ENCODE results near the gene FBXW12. TPM values are rescaled to one million over a fixed set of nuclear protein-coding genes. Genes with fewer than 3 reads are reported as not detected.
A peak's percentile ranks its signal among the peaks of the same experiment; 100 is the strongest.
"Not testable (repeated sequence)": the region's sequence is repeated elsewhere in the genome, so short reads cannot be mapped to it uniquely, and the experiment has no call there.

The FBXW12 gene
- total RNA-seq, 1 donor from 2014 or later = not detected

DNA sequence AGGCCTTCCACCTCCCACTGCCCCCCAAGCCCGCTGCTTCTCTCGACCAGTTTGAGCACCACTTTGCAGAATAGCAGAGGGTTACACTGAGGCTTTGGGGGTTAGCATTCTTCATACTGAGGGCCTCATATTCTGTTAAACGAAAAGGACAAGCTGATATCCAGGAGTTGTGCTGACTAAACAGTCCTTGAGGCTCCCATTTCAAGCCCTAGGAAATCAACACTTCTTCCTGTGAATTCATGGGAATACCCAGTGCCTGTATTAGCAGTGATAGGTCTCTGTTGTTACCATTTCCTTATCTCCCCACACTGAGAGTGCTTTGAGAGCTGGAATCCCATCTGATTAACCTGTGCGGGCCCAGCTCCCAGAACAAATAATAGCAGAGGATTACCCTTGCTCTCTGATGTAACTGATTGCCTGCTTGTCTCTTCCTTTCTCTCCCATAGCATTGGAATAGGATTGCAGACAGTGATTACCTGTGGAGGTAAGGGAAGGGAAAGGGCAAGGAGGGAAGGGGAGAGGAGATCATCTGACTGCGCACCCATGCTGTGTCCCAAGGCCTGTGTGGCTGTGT lies 930 bp downstream of the FBXW12 start:
- no peak for DNase-seq (ENCODE audit: low read depth in 2 of 2)

GRCh38 chr3:48387634-48388033 lies 15.6 kb downstream of the FBXW12 start:
- no peak for DNase-seq (ENCODE audit: low read depth in 2 of 2)

DNA sequence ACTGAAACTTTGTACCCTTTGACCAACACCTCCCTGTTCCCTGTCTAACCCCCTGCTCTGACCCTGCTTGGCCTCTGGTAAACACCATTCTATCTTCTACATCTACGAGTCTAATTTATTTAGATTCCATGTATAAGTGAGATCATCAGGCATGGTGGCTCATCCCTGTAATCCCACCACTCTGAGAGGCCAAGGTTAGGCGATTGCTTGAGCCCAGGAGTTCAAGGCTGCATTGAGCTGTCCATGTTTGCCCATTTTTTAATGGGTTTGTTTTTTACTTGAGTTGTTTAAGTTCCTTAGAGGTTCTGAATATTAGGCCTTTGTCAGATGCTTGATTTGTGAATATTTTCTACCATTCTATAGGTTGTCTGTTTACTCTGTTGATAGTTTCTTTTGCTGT lies 16.9 kb downstream of the FBXW12 start:
- DNase-seq (ENCODE audit: low read depth in 2 of 2) = no peak

DNA sequence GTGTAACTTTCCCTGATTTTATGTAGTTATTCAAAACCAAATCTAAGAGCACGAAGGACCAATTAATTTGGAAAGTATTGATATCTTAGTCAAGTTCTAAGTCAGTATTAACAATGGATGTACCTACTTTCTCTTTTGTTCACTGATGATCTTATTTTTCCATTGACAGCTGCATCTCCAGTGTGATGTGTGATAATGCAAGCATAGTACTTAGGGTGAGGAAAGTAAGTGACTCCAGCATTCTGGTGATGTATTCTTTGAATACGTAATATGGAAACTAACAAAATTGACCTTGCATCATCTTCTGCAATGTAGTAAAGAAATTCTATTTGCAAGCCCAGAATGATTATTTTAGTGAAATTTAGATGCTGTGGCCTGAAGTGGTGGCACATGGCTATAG lies 22.4 kb downstream of the FBXW12 start:
- no peak for DNase-seq (ENCODE audit: low read depth in 2 of 2)

- DNase-seq (ENCODE audit: low read depth in 2 of 2) = no peak
Measured at GRCh38 chr3:48395714-48396113, 23.7 kb downstream of the FBXW12 start.

GRCh38 chr3:48397767-48398681 lies 26.0 kb downstream of the FBXW12 start:
- no peak for DNase-seq (ENCODE audit: low read depth in 2 of 2)

DNA sequence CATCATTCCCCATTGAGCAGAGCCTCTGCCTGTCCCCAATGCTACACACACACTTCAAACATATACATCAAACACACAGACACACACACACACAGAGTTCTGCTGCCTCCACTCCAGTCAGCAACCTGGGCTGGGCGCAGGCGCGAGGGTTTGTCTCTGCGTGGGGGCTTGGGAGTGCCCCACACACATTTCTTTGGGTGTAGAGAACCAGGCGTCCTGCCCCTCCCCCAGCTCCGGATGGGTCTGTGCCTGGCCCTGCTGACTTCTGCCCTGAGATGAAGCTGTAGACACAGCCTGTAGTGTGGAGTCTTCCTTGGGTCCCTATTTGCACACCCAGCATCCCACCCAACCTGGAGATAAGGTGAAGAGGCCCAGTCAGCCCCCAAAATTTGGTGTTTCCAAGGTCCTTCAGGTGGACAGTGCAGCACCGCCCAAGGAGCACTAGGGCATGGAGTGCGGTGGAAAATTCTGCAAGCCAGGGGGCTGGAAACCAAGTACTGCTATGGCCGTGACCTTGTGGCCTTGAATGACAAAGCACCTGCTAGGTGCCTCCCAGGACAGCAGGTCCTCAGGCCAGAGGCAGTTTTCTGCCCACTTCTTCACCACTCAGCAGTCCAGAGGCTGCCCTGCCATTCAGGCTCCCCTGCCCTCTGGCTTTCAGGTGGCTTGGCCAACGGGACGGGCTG lies 26.8 kb downstream of the FBXW12 start:
- DNase-seq (ENCODE audit: low read depth in 2 of 2) = no peak

DNA sequence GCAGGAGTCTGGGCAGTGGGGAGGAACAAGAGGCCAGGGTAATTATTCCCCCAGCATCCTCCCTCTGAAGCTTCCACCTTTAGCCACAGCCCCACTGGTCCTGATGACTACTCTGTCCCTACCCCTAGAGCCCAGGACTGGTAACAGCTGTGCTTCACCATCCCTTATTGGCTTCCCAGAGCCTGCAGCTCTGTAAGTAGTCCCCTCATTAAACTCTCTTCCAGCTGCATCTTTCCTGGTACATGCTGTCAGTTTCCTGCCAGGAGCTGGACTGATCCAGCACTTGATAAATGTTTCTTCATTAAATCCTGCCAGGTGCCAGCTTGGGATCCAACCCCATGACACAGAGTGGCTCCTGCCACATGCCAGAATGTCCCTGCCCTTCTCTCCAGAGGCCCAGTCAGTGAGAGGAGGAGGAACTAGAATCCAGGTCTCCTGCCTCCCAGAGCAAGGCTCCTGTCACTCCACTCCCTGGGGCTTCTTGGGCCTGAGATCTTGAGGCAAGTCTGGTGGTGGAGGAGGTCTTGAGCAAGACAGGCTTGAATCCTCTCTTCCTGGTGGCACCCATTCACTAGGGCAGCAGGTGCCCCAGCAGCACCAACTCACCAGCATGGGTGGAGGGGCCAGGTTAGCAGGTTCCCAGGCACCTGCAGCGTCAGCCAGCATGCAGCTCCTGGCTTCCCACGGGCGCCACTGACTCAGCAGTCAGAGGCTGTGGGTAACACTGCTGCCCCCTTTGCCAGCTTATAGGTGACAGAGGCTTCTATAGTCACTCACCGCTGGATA lies 27.6 kb downstream of the FBXW12 start:
- no peak for DNase-seq (ENCODE audit: low read depth in 2 of 2)

DNA sequence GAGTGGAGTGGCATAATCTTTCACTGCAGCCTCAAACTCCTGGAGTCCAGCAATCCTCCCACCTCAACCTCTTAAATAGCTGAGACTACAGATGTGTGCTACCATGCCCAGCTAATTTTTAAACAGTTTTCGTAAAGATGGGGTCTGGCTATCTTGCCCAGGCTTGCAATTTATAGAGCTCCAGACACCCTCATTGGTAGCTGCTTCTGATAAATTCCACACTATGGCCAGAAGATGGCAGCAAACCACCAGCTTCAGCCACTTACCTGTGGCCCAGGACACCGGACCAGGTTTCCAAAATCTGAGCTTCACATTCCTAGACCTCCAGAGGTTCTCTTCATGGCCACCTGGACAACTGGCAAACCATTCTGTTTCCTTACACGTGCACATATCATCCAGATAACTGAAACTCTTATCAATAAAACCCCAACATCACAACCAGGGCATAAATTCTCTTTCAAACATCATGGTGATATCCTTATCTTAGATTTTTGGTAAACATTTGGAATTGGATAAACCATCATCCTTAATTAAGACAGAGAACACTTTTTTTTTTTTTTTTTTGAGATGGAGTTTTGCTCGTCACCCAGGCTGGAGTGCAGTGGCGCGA lies 28.9 kb downstream of the FBXW12 start:
- peak; percentile 61 to 79 for DNase-seq (ENCODE audit: low read depth in 2 of 2)

- not testable (repeated sequence) for DNase-seq (ENCODE audit: low read depth in 2 of 2)
Measured at GRCh38 chr3:48401434-48401901, 29.4 kb downstream of the FBXW12 start.

DNA sequence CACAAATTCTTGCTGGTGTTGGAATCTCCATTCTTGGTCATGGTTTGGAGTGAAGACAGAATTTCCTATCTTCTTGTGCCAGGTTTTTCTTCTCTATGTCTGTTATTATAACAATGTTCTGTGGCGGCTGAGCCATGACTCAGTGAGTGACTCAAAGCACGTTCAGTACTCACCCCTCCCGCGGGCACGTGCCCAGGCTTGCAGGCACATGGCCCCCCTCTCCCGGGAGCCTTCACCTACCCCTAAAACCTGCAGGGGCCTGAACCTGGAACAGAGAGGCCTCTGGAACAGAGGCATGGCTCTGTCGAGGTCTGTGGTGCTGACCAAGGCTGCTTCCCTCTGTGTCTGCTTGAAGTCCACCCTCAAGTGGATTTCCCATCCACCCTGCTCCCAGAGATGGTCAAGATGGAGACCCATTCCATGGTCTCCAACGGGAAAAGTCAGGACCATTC lies 30.3 kb downstream of the FBXW12 start:
- peak; percentile 85 for DNase-seq (ENCODE audit: low read depth in 2 of 2)

- no peak for DNase-seq (ENCODE audit: low read depth in 2 of 2)
Measured at GRCh38 chr3:48402907-48403306, 30.9 kb downstream of the FBXW12 start.

DNA sequence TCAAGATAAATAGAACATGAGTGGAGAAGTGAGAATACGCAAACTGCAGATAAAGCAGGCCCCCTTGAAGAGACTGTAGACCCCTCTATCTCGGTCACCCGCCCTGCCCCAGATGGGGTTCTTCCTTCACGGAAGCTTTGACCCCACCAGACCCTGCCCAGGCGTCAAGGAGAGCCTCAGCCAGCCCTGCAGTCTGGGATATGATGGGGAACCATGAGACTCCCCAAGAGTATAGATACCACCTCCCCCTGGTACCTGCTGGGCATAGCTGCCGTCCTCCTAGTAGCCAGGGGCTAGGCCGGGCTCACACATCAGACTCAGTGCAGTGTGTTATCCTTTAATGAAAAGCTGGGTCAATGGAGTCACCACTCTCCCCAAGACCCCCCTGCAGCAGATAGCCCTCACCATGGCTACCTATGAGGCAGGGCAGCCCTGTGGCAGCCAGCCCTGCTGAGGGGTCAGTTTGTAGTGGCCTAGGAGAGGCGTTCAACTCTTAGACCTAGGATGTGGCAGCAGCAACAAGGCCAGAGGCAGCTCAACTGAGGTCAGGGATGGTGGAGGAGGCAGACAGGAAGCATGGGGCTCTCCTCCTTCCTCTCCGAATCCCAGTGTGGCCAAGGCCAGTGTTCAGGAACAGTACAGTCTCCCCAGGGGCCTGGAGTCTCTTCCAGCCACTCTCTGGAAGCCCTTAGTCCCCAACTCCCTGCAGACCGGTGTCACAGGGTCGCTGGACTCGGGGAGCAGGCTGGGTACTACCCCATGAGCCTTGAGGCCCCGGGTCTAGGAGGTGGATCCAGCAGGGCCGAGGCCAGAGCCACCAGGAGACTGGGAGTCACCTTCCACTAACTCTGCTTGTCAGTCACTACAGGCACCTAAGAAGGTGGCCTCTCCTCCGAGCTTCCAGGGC lies 31.8 kb downstream of the FBXW12 start:
- DNase-seq (ENCODE audit: low read depth in 2 of 2) = no peak

- no peak for DNase-seq (ENCODE audit: low read depth in 2 of 2)
Measured at GRCh38 chr3:48404440-48405342, 32.7 kb downstream of the FBXW12 start.

GRCh38 chr3:48405343-48405881 lies 33.4 kb downstream of the FBXW12 start:
- no peak for DNase-seq (ENCODE audit: low read depth in 2 of 2)

DNA sequence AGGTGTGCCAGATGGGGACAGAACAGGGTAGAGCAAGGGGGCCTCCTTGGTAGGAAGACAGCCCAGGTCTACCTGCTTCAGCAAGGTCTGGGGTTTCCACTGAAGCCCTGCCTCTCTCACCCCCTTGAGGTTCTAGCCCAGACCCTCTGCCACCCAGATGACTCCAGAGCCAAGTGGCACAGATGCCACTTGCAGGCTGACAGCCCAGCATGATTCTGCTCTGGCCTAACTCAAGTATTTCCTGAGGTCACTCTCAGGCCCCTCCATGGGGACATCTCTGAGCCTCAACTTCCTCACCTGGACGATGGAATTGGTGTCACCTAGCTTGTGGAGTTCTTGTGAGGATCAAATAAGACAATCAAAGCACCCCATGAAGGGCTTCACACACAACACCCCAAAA lies 34.0 kb downstream of the FBXW12 start:
- no peak for DNase-seq (ENCODE audit: low read depth in 2 of 2)

DNA sequence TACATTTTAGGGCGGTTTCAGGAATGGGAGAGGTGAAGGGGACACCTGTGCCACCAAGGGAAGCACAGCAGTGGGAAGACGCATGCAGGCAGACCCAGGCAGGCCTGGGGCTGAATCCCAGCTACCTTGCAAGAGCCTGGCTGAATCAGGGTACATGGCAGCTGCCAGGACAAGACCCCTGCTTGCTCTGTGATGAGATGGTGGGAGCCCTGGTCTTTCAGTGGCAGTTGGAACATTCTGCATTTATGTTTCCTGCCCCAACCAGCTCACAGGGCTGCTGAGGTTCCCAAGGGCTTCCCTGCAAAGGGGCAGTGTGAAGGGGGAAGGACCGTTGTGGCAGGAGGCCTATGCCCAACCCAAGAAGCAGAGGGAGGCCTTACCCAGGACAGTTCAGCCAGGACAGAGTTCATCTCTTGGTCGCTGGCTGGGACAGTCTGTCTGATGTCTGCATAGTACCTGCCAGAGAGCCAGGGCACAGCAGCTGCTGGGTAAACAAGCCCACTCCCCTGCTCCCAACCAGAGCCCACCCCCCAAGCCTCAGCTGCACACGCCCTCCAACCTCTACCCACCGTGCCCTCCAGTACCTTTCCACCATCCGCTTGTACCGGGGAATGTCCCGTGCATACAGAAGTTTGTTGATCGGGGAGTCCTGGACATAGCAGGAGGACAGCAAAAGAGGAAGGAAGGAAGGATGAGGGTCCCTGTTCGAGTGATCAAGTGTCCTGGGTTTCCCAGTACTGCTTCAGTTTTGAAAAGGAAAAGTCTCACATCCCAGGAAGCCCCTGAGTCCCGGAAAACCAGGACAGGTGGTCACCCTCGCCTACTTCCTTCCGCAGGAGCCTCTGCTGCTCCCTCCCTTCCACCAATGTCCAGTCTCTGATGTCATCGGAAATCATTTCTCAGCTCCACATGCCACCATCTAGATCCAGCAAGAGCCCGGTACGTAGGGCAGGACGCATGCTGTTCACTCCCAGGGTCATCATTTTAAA lies 34.7 kb downstream of the FBXW12 start:
- DNase-seq (ENCODE audit: low read depth in 2 of 2) = peak in 1 of 2 donors; percentile 66

Data from lung microvascular endothelial cell (primary cell).